HepG2 (cell line): ENCODE results near the gene CA10.

ENCODE experiments used
- HNRNPL ChIP-seq: fragments of 200-400 bp; formaldehyde crosslinking; IDR thresholded peaks from 2 replicates; pipeline ENCODE4 v1.6.1; 2017; ENCODE audit warnings: mild to moderate bottlenecking, low read depth, low read length
- KDM1A ChIP-seq: IDR thresholded peaks from 2 replicates; pipeline ENCODE4 v1.6.1; 2016; ENCODE audit warnings: missing compliant biosample characterization
- NBN ChIP-seq: fragments of 450-650 bp; conservative IDR thresholded peaks from 2 replicates; pipeline ENCODE4 v1.6.1; 2017
- NFE2L2 ChIP-seq: fragments of 150-350 bp; IDR thresholded peaks from 2 replicates; pipeline ENCODE4 v1.6.1; 2014; ENCODE audit warnings: low read length
- NFRKB ChIP-seq: fragments of 450-650 bp; IDR thresholded peaks from 2 replicates; pipeline ENCODE4 v1.6.1; 2017
- POLR2A ChIP-seq, 2 experiments: IDR thresholded peaks; 2 replicates each; pipeline ENCODE4 v1.6.1; 2011; ENCODE audit warnings: low read depth in 2 of 2, low read length in 2 of 2, mild to moderate bottlenecking in 1 of 2, moderate library complexity in 1 of 2; ENCODE audit not compliant: insufficient read depth in 1 of 2
- SIN3A ChIP-seq: IDR thresholded peaks from 2 replicates; pipeline ENCODE4 v1.6.1; 2011; ENCODE audit warnings: low read depth, mild to moderate bottlenecking, control low read depth, low read length, borderline replicate concordance
- TBP ChIP-seq: sonication (generic); formaldehyde crosslinking; IDR thresholded peaks from 2 replicates; pipeline ENCODE4 v1.5.0; 2020; ENCODE audit warnings: missing genetic modification reagents
- ZNF160 ChIP-seq: sonication (generic); formaldehyde crosslinking; IDR thresholded peaks from 2 replicates; pipeline ENCODE4 v1.8.0; 2022; ENCODE audit warnings: mild to moderate bottlenecking, inconsistent platforms, missing genetic modification reagents
- ZNF274 ChIP-seq: sonication (generic); formaldehyde crosslinking; IDR thresholded peaks from 2 replicates; pipeline ENCODE4 v1.5.1; 2020; ENCODE audit warnings: mild to moderate bottlenecking, missing genetic modification reagents
- ZNF354B ChIP-seq: sonication (generic); formaldehyde crosslinking; IDR thresholded peaks from 2 replicates; pipeline ENCODE4 v1.8.0; 2022; ENCODE audit warnings: mild to moderate bottlenecking, missing genetic modification reagents
- ZNF607 ChIP-seq: sonication (generic); formaldehyde crosslinking; IDR thresholded peaks from 2 replicates; pipeline ENCODE4 v1.5.1; 2020; ENCODE audit warnings: missing genetic modification reagents, mild to moderate bottlenecking, borderline replicate concordance
- TF ChIP-seq, protein P1 (sequence below): sonication (generic); formaldehyde crosslinking; IDR thresholded peaks from 2 replicates; pipeline ENCODE4 v1.8.0; 2022; ENCODE audit warnings: missing genetic modification reagents, low read depth, mild to moderate bottlenecking, borderline replicate concordance

- TF ChIP-seq ZNF160 (CRISPR knock-in tag): no peak
- no peak for TF ChIP-seq NBN
- no peak for TF ChIP-seq NFE2L2
- no peak for TF ChIP-seq TBP (CRISPR knock-in tag)
- TF ChIP-seq ZNF354B (CRISPR knock-in tag): no peak
- no peak for TF ChIP-seq ZNF274 (CRISPR knock-in tag)
- no peak for TF ChIP-seq HNRNPL
- no peak for TF ChIP-seq SIN3A
- TF ChIP-seq POLR2A (IDR thresholded peaks at IDR 0.05; ENCODE audit: insufficient read depth in 1 of 2, low read depth in 2 of 2, low read length in 2 of 2): no peak
- TF ChIP-seq KDM1A (CRISPR knock-in tag): no peak
- TF ChIP-seq ZNF607 (CRISPR knock-in tag): no peak
- no peak for TF ChIP-seq NFRKB
- TF ChIP-seq, protein P1, sequence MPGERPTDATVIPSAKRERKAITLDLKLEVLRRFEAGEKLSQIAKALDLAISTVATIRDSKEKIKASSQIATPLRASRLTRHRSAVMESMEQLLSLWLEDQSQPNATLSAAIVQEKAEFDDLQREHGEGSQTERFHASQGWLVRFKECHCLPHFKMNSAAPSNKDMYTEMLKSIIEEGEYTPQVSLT (CRISPR knock-in tag): no peak
Measured at GRCh38 chr17:51661403-51661802, 497.1 kb downstream of the CA10 start.
